HG02678 (cell line): Measurements from ENCODE around the gene PRKAR1B.
"Not testable (repeated sequence)": the region's sequence is repeated elsewhere in the genome, so short reads cannot be mapped to it uniquely, and the experiment has no call there.

Experiments used
- ATAC-seq: cut with Tn5 transposase; IDR thresholded peaks from one replicate; pipeline ENCODE4 v1.9.1; 2021; ENCODE audit warnings: mild to moderate bottlenecking, moderate library complexity; ENCODE audit not compliant: unreplicated experiment

PRKAR1B gene

DNA sequence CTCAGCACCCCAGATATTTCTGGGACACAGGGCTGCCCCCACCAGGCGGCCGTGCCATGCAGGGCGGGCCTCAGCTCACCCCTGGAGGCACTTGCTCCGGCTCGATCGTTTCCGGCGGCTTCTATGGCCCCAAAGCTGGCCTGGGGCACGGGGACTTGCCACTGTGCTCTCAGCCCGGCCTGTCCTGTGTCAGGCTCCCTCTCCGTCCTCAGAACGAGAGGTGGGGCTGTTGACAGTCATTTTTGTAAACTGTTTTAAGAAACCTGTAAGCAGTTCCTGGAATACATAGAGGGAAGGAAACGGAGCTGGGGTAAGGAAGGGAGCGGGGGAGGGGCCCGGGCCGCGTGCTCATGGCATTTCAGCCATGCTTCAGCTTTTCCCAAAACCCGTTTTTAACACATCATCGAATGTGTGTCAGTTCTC lies 30.7 kb upstream of the PRKAR1B start:
- ATAC-seq: no peak

DNA sequence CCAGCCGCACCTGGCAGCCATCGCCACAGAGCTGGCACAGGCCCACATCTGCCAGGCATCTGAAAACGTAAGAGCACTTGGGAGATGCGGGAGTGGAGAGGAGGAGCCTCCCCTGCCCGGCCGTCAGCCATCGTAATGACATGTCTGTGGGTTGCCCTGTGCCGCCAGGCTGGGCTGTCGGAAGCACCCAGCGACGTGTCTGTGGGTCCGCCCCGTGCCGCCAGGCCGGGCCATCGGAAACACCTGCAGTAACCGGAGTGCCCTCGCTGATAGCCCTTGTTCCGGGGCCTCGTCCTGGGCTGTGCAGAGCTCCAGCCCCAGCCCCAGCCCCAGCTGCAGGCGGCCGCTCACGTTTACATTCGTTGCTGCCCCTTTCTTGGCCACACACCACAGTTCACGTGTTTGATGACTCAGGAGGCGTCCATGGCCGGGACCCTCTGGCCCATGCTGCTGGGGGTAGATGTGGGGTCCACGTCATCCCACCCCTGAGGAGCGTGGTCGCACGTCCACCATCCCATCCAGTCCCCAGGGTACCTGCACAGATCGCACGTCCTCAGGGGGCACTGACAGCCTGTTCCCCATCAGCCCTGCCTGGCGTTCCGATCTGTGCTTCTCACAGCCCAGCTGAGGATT lies 30.0 kb upstream of the PRKAR1B start:
- no peak for ATAC-seq

DNA sequence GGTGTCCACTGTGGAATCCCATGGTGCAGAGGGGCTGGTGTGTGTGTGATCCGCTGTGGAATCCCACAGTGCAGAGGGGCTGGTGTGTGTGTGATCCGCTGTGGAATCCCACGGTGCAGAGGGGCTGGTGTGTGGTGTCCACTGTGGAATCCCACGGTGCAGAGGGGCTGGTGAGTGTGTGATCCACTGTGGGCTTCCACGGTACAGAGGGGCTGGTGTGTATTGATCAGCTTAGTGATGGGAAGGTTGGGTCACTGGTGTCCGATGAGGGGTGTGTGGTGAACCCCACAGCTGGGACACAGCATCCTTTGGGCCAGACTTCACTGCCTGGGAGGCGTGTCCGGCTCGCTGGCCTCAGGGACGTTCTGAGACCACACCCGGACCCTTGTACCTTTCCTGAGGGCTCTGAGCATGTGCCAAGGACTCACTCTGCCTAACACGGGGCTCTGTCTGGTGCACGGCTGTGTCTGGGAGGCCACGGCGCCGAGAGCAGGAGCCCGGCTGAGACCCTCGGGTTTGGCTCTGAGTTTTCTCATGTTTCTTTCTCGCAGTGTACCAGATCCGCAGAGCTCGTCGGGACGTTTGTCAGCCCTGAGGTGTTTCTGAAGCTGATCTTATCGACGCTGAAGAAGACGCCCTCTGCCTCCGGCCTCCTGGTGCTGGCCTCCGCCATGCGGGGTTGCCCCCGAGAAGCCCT lies 29.3 kb upstream of the PRKAR1B start:
- no peak for ATAC-seq

DNA sequence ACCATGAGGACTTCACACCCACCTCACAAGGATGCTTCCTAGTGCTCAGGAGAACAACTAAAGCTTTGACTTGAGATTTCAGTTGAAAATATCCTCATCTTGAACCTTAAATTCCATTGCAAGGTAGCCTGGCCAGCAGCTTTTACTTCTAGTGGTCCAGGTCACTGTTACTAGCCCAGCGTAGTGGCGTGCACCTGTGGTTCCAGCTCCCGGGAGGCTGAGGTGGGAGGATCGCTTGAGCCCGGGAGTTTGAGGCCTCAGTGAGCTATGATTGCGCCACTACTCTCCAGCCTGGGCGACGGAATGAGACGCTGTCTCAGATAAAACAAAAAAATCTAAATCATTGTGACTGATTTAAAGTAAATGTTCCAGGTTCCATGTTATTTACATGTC lies 28.3 kb upstream of the PRKAR1B start:
- no peak for ATAC-seq

DNA sequence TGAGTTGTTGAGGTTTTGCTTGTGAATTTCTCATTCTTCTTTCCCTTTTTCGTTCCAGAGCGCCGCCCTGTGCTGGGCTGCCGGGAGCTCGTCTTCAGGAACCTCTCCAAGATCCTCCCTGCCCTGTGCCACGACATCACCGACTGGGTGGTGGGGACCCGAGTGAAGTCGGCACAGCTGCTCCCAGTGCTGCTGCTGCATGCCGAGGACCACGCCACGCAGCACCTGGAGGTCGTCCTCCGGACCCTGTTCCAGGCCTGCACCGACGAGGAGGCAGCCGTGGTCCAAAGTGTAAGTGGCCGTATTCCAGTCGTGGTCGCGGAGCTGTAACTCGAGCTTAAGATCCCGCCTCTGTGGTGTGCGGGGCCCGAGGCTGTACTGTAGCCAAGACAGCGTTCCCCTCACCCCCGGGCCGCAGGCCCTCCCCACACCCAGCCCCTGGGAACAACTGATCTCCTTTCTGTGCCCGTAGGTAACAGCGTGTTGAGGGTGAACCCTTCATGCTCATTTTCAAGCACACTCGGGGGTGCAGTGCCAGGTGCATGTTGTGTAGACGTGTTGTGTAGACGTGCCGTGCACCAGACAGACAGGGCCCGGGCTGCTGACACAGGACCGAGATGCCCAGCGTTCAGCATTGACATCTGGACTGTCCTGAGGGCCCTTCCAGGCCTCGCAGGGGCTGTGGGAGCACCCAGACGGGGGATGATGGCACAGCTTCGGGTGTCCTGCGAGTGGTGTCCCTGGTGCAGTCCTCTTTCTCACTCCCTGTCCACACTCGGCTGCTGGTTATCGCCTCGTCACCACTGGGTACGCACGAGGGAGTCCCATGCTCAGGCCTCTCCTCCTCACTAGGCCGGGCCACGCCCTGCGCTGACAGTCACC lies 27.7 kb upstream of the PRKAR1B start:
- ATAC-seq: no peak

DNA sequence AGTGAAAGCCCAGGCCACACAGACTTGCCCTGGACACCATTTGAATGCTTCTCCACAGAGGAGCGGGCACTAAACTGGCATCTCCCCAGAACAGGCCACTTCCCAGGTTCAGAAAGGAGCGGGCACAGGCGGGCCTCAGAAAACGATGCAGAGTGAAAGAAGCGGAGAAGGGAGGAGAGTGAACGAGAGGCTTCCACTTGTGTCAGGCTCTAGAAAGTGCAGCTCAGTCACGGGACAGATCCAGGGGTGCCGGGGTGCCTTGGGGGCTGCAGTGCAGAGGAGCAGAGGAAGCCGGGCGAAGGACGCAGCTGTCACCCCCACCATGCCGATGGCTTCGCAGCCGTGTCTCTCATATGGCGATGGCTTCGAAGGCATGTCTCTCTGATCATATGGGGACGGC lies 26.1 kb upstream of the PRKAR1B start:
- ATAC-seq: no peak

DNA sequence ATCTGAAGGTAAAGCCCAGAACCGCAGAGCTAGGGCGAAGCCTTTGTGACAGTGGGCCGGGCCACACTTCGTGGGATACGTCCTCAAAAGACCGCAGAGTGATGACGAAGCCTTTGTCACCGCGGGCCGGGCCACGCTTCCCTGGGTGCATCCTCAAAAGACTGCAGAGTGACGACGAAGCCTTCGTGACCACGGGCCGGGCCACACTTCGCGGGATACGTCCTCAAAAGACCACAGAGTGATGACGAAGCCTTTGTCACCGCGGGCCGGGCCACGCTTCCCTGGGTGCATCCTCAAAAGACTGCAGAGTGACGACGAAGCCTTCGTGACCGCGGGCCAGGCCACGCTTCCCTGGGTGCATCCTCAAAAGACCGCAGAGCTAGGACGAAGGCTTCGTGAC lies 25.2 kb upstream of the PRKAR1B start:
- ATAC-seq: not testable (repeated sequence)

DNA sequence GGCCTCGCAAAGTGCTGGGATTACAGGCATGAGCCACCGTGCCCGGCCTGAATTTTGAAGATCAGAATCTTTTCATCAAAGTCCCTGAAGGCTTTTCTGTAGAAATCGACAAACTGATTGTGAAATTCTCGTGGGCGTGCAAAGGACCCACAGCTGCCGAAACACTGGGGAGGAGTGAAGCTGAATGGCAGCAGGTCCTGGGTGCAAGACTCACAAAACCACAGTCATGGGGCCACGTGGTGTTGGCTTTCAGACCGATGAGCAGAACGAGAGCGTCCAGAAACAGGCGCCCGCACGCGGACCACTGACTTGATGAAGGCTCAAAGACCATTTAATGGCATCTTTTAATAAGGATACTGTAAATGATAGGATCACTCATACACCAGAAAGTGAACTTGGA lies 24.7 kb upstream of the PRKAR1B start:
- no peak for ATAC-seq

DNA sequence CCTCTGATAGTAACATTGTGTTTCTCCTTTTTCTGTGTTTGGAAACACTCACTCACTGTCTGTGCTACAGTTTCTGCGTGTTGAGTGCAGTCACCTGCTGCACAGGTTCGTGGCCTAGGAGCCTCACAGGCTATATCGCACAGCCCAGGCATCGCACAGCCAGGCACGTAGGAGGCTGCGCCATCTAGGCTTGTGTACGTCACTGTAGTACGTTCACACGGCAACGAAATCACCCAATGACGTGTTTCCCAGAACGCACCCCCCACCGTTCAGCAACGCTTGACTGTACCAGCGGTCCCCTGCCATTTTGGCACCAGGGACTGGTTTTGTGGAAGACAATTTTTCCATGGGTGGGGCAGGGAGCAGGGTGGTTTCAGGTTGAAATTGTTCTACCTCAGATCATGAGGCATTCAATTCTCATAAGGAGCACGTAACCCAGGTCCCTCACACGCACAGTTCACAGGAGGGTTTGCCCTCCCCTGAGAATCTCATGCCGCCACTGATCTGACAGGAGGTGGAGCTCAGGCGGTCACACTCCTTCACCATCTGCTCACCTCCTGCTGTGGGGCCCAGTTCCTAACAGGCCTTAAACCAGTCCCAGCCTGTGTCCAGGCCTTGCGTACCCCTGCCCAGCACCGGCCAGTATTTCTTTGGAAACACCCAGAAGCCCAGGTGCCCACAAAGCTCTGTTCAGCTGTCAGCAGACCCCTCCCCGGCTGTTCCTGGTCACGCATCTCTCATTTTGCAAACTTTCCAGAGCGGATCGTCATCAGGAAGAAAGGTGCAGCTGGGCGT lies 23.2 kb upstream of the PRKAR1B start:
- no peak for ATAC-seq

DNA sequence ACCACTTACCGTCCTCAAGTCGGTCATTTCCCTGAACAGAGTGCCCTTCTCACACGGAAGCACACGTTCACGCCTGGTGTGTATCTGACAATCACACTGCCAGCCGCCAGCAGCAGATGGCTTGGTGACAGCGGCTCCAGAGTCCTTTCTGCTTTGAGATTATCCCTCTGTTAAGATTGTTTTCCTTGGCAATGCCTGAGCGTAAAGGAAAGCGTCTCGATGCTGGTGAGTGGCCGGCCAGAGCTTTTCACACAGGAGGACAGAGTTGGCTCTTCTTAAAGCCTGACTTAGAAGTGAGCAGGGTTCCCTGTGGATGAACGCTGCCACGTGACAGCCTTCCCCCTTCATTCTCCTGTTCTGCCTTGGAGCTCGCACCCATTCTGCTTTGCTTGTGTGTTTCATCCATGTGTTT lies 22.1 kb upstream of the PRKAR1B start:
- no peak for ATAC-seq

DNA sequence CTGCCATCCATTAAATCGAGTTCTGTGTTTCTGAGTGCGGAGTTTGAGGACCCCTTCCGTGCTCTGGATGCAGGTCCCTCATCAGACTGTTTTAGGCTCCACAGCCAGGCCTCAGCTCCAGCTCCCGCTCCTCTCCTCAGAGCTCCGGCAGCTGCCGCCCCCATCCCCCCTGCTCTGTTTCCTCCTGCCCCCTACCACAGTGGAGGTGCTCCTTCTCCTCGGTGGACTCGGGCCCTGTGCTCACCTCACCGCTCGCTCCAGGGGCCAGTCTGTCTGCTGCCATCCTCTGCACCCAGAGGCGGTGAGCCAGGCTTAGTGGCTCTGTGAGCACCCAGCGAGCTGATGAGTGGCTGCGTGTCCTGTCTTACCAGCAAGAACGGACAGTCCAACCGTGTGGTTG lies 21.4 kb upstream of the PRKAR1B start:
- ATAC-seq: no peak

DNA sequence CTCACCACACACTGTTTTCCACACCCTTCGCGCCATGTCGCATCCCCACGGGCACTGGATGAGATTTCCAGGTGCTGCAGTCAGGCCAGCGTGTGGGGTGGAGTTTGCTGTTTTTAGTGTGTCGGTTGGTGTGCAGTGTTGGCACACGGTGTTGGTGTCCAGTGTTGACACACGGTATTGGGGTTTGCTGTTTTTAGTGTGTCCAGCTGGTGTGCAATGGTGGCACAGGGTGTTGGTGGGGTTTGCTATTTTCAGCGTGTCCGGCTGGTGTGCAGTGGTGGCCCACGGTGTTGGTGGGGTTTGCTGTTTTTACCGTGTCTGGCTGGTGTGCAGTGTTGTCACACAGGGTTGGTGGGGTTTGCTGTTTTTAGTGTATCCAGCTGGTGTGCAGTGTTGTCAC lies 20.1 kb upstream of the PRKAR1B start:
- ATAC-seq: no peak

DNA sequence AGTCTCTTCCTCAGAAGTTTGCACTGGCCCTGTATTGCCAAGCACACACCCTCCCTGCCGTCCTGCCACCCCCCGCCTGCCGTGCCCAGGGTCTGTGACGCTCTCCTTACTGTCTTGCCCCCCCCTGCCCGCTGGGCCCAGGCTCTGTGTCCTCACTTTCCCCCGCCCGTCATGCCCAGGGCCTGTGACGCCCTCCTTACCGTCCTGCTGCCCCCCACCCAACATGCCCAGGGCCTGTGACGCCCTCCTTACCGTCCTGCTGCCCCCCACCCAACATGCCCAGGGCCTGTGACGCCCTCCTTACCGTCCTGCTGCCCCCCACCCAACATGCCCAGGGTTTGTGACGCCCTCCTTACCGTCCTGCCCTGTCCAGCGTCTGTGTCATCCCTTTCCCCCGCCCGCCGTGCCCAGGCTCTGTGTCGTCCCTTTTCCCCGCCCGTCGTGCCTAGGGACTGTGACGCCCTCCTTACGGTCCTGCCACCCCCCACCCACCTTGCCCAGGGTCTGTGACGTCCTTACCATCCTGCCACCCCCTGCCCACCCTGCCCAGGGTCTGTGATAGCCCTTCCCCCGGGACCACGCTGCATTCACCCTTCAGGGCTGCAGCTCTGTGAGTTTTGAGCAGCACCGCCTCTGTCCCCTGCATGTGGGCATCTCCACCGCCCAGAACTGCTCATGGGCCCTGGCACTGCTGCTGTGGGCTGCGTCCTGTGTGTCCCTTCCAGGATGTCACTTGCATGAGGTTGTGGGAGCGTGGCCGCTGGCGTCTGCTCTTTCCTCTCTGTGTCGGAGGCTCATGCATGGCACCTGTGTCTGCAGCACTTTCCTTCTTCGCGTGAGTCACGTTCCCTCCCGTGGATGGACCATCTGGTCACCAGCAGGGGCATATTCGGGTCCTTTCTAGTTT lies 19.3 kb upstream of the PRKAR1B start:
- ATAC-seq: no peak

DNA sequence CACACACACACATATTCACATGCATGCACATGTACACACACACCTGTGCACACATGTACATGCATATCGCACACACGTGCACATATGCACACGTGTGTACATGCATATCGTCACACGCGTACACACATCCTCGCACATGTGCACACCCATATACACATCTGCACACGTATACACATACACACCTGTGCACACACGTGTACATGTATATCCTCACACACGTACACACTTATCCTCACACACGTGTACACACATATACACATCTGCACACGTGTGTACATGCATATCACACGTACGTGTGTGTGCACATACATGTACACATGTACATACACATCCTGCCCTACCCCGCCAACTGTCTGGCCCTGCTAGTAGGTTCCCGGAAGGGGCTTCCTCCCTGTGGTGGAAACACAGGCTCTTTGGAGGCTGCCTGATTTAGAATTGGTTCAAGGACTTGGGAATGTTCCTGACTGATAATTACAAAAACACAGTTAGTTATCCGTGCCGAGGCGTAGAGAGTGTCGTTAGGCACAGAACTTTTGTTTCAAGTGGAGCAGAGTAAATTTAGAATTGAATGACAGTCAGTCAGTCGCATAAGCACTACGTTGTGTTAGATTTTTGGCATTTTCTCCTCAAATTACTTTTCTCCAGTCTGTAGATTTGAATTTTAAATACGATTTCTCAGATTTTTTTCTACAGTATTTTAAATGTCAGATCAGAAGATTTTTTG lies 18.5 kb upstream of the PRKAR1B start:
- ATAC-seq: no peak

DNA sequence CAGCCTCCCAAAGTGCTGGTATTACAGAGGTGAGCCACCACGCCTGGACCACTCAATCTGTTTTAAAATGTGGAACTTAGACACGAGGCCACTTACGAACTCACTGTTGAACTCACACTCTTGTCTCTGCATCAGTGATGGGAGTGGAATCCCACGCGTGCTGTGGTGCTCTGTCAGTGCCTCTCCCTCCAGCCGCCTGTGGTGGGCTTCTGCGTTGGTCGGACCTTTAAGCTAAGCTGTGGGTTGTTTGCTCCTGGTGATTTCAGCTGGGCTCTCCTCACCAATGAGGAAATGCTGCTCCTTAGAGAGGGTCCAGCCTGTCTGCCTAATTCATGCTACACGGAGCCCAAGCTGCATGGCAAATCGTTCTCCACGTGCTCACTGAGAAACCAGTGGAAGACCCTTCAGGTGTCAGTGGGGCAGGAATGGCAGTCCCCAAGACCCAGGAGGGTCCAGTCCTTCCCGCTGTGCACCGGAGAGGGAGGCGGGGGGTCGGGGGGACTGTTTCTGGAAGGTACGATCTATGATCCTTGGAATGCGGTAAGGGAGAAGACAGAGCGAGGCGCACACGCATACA lies 17.9 kb upstream of the PRKAR1B start:
- ATAC-seq: no peak

DNA sequence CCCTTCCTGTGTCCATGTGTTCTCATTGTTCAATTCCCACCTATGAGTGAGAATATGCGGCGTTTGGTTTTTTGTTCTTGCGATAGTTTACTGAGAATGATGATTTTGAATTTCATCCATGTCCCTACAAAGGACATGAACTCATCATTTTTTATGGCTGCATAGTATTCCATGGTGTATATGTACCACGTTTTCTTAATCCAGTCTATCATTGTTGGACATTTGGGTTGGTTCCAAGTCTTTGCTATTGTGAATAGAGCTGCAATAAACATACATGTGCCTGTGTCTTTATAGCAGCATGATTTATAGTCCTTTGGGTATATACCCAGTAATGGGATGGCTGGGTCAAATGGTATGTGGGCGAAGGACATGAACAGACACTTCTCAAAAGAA lies 17.0 kb upstream of the PRKAR1B start:
- ATAC-seq: not testable (repeated sequence)

DNA sequence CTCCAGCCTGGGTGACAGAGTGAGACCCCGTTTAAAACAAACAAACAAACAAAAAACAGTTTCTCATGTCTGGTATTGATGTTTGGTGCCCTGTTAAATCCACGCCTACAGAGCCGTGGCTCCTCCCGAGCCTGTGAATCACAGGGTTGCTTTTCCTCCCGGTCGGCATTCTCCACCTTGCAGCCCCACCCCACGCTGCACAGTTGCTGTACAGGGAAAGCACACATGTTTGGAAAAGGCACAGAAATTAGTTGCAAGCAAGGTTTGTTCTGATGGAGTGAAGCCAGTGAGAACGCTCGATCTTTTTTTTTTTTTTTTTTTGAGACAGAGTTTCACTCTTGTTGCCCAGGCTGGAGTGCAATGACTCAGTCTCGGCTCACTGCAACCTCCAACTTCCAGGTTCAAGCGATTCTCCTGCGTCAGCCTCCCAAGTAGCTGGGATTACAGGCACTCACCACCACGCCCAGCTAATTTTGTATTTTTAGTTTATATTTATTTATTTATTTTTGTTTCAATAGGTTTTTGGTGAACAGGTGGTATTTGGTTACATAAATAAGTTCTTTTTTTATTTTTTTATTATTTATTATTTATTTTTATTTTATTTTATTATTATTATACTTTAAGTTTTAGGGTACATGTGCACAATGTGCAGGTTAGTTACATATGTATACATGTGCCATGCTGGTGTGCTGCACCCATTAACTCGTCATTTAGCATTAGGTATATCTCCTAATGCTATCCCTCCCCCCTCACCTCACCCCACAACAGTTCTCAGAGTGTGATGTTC lies 16.5 kb upstream of the PRKAR1B start:
- not testable (repeated sequence) for ATAC-seq

DNA sequence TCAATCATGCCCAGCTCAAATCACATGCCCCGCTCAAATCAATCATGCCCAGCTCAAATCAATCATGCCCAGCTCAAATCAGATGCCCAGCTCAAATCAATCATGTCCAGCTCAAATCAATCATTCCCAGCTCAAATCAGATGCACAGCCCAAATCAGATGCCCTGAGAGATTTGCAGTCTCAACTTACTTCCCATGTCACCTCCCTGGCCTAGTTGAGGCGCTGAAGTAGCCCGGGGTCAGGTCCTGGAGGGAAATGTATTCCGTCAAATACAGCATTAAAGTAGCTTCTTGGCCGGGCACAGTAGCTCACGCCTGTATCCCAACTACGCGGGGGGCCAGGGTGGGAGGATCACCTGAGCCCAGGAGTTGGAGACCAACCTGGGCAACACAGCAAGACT lies 15.7 kb upstream of the PRKAR1B start:
- no peak for ATAC-seq
